GM12878 (cell line): ENCODE results near the gene FUT3.
"Not testable (repeated sequence)": the region's sequence is repeated elsewhere in the genome, so short reads cannot be mapped to it uniquely, and the experiment has no call there.

Experiments
- CTCF ChIP-seq, 3 experiments: IDR thresholded peaks in 2 of 3; conservative IDR thresholded peaks in 1 of 3; 2 replicates each; pipeline ENCODE4 v1.5.1; 2011; ENCODE audit warnings: low read depth in 3 of 3, low read length in 3 of 3, mild to moderate bottlenecking in 3 of 3, control low read depth in 2 of 3, moderate library complexity in 2 of 3, inconsistent platforms in 1 of 3, mixed read lengths in 1 of 3; ENCODE audit not compliant: control insufficient read depth in 2 of 3, insufficient read depth in 1 of 3; ENCODE audit errors: extremely low read depth in 1 of 3
- FOXK2 ChIP-seq: fragments of 450-650 bp; IDR thresholded peaks from 2 replicates; pipeline ENCODE4 v1.6.1; 2017; ENCODE audit warnings: mild to moderate bottlenecking, moderate library complexity
- PML ChIP-seq: IDR thresholded peaks from 2 replicates; pipeline ENCODE4 v1.6.1; 2012; ENCODE audit warnings: low read length, inconsistent platforms
- PRDM15 ChIP-seq: fragments of 450-650 bp; formaldehyde crosslinking; IDR thresholded peaks from 2 replicates; pipeline ENCODE4 v1.4.0; 2020; ENCODE audit warnings: mild to moderate bottlenecking, moderate library complexity
- SIN3A ChIP-seq: IDR thresholded peaks from 2 replicates; pipeline ENCODE4 v1.6.1; 2012; ENCODE audit warnings: low read depth, low read length, improper control_type of control experiment
- ZZZ3 ChIP-seq: IDR thresholded peaks from 2 replicates; pipeline ENCODE4 v1.6.1; 2011; ENCODE audit warnings: low read depth; ENCODE audit not compliant: control insufficient read depth, insufficient read length

GRCh38 chr19:5855151-5855550 is 3.9 kb upstream of the FUT3 start:
- not testable (repeated sequence) for TF ChIP-seq CTCF (IDR thresholded peaks at IDR 0.05 in 2 of 3, conservative IDR thresholded peaks at IDR 0.05 in 1 of 3; ENCODE audit: control insufficient read depth in 2 of 3, extremely low read depth in 1 of 3, insufficient read depth in 1 of 3, low read depth in 3 of 3, low read length in 3 of 3); PRDM15; FOXK2; SIN3A; ZZZ3; PML
